ENCODE results near the gene ZNF326.
A peak's percentile ranks its signal among the peaks of the same experiment; 100 is the strongest.
"Not testable (repeated sequence)": the region's sequence is repeated elsewhere in the genome, so short reads cannot be mapped to it uniquely, and the experiment has no call there.

ZNF326 gene

GRCh38 chr1:89966656-89967055, 28.3 kb upstream of the ZNF326 start:
- DNase-seq: no peak

GRCh38 chr1:89971600-89971999, 23.3 kb upstream of the ZNF326 start:
- no peak for DNase-seq

DNA sequence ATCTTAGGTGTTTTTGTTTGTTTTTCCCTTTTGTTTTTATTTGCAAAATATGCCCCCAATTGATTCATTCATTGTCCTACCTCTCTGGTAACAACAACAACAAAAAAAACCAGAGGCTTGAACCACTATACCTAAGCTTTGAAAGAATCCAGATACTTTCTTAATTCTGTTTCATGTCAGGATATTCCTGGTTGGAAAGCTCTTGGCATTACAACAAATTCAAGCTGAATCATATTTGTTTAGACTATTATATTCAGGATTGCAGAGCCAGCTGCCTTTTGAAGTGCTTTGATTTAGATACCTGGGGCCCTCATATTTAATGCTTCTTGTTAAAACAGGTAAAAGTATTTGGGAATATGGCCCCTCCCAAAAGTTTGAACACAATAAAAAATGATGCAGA, 22.9 kb upstream of the ZNF326 start:
- no peak for DNase-seq

DNA sequence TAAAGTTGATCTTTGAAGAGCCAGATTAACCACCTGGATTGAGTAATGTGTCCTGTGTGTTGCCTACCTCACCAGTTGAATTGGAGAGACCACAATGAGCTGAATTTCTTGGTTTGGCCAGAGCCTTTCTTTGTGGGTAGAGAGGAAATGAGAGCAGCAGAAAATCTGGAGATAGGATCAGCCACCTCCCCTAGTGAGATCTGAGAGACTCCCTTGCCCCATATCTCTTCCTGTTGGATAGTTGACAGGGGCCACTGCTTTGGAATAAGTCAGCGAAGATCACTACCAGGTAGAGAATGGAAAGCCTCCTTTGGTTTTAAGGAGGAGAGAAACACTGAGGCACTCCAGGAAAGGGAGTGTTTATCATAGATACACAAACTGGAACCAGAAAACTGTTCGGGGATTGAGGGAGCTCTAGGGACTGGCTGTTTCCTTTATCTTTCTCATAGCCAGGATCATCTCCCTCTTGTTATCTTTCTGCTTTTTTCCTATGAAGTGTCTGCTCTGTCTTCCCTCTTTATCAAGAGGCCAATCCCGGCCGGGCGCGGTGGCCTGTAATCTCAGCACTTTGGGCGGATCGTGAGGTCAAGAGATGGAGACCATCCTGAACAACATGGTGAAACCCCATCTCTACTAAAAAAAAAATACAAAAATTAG, 21.3 kb upstream of the ZNF326 start:
- no peak for DNase-seq

- no peak for DNase-seq
Observed at GRCh38 chr1:89974256-89974655, 20.7 kb upstream of the ZNF326 start.

- no peak for DNase-seq
Observed at GRCh38 chr1:89974696-89975470, 20.0 kb upstream of the ZNF326 start.

DNA sequence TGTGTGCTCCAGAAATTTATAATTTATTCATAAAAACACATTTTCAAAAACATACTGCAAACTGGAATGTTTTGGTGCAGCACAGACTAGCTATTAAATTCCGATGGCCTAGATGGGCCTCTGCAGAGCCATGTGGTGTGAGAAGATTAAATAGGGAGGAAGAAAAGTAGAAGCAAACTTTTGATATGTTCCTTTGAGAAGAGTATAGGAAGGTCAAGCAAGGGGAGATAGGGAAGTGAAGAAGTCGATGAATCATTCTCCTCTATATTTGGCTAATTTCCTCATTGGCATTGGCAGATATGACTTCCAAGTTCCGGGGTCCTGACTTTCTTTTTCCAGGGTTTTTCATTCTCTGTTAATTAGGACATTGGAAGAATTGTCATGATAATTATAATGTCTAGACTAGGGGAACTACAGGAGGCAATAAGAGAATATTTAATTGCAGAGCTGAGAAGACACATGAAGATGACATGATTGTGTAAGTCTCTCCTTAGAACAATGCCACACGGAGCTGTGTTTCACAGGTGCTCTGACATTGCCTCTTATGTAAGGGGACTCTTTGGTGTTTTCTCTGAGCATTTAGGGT, 19.3 kb upstream of the ZNF326 start:
- no peak for DNase-seq

DNA sequence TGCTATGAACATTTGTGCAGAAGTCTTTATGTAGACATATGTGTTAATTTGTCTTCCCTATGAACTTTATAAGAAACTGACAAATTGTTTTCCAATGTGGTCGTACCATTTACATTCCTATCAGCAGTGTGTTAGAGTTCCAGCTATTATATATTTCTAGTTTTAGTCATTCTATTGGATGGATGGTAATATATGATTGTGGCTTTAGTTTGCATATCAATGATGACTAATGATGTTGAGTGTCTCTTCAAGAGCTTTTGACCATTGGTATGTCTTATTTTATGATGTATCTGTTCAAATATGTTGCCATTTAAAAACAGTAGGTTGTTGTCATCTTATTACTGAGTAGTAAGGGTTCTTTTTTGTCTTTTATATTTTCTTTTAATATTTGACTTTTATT, 16.2 kb upstream of the ZNF326 start:
- no peak for DNase-seq

DNA sequence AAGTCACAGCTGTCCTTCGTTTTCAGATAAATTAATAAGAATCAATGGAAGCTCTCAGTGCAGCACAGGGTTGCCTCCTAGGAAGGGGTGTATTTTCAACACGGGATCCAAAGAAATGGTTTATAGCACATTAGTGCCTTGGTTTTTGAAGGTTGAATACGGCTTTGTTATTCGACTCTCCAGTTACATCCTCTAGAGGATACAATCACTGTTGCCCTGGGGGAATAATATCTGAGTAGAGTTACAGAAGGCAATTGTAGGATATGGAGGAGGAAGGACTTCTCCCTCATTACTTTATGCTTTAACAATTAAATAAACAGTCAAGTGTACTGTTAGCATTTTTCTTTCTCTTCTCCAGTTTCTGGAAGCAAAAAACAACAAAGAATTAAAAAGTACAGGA, 14.3 kb upstream of the ZNF326 start:
- no peak for DNase-seq

GRCh38 chr1:89982846-89983245, 12.1 kb upstream of the ZNF326 start:
- not testable (repeated sequence) for DNase-seq

GRCh38 chr1:89984564-89985116, 10.3 kb upstream of the ZNF326 start:
- DNase-seq: not testable (repeated sequence)

GRCh38 chr1:89986020-89986419, 8.9 kb upstream of the ZNF326 start:
- DNase-seq: peak; percentile 9

DNA sequence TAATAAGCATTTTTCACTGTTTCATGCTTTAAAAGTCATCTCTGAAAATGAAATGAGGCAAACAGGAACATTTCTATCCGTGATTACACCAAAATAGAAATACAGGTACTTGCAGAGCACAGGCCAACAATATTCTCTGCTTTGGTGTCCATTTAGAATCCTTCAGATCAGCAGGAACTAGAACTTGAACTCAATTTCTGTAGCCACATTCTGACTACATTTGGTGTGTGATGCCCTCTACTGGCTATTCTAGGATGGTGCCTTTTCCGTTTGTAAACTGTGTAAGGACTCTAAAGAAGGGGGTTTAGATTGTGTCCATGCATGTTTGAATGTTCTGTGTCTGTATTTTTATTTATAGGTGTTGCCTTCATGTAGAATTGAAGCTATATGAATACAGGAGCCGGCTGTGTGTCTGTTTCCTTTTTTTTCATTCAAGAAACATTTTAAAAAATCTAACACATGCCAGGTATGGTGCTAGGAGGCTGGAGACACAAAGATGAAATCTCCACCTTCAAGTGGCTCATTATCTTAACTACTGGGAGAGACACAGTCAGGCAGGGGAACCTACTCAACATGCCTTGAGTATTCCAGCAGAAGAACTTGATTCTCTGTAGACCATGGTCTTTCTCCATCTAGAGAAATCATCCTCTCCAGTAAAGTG, 7.6 kb upstream of the ZNF326 start:
- peak; percentile 15 for DNase-seq

GRCh38 chr1:89989099-89989498, 5.8 kb upstream of the ZNF326 start:
- no peak for DNase-seq

DNA sequence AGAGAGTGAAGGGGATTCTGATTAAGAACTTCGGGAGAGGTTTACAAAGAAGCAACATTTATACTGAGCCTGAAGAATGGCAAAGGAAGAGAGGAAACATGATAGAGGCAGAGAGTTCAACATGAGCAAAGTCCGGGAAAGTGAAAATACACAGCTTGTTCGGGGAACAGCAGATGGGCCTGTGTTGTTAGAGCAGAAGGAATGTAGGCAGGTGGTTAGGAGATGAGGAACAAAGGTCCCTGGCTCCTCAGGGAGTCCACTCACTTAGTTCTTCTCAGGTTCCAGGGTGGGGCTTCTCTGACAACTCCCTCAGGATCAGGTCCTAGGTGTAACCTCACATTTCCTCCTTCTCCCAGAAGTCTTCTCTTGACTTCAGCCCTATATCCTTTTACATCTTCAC, 5.1 kb upstream of the ZNF326 start:
- DNase-seq: peak; percentile 50

- DNase-seq: no peak
Observed at GRCh38 chr1:89990976-89991831, 3.7 kb upstream of the ZNF326 start.

GRCh38 chr1:89993541-89993940, 1.4 kb upstream of the ZNF326 start:
- no peak for DNase-seq

DNA sequence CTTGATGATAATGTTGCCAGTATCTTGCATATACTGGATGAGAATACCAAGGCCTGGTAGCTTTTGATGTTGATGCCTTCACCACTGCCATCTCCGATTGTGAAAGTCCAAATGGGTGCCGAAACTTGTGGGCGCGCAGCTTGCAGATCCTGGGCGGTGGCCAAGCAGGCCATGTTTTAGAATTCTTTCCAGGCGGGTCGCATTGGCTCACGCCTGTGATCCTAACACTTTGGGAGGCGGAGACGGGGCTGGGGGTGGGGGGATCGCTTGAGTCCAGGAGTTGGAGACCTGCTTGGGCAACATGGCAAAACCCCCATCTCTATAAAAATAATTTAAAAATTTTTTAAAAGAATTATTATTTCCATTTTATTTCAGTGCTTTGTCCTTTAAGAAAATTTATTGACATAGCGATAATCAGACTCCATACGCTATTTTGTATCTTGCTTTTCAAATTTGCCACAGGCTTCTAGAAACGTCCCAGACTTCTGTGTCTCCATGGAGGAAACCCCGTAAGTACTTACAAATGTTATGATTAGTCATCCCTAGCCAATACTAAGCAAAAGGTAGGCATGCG, 592 bp upstream of the ZNF326 start:
- no peak for DNase-seq

GRCh38 chr1:89995598-89996449, 914 bp downstream of the ZNF326 start:
- peak; percentile 26 for DNase-seq

- no peak for DNase-seq
Observed at GRCh38 chr1:89996450-89997110, 1.7 kb downstream of the ZNF326 start.

Measured in NCI-H510A (cell line).